H4 (cell line): ENCODE results near the gene MPZ. TPM values are rescaled to one million over a fixed set of nuclear protein-coding genes. Genes with fewer than 3 reads are reported as not detected.
"Not testable (repeated sequence)": the region's sequence is repeated elsewhere in the genome, so short reads cannot be mapped to it uniquely, and the experiment has no call there.

ENCODE experiments used
- DNase-seq: peaks from one replicate; pipeline ENCODE4 v3.0.0-alpha.2; 2015; ENCODE audit warnings: low spot score
- total RNA-seq: library from RNA; depleted of rRNA; stranded (reverse); fragments of >200 nt; shearing (Covaris generic); gene quantifications from 2 replicates; pipeline ENCODE4 v1.2.3, GENCODE V29; 2014

MPZ gene
- total RNA-seq, 1 experiment from 2014 or later: 0.27 TPM

GRCh38 chr1:161300478-161300877 lies 9.3 kb downstream of the MPZ start:
- no peak for DNase-seq

GRCh38 chr1:161299347-161299746 lies 10.4 kb downstream of the MPZ start:
- DNase-seq: no peak

GRCh38 chr1:161298116-161298515 lies 11.7 kb downstream of the MPZ start:
- no peak for DNase-seq

- no peak for DNase-seq
These were observed 12.4 kb downstream of the MPZ start for GRCh38 chr1:161297415-161297814.

- no peak for DNase-seq
These were observed 19.0 kb downstream of the MPZ start for GRCh38 chr1:161290779-161291178.

GRCh38 chr1:161287482-161288054 lies 22.2 kb downstream of the MPZ start:
- no peak for DNase-seq

- no peak for DNase-seq
These were observed 24.2 kb downstream of the MPZ start for GRCh38 chr1:161285521-161285920.

- no peak for DNase-seq
These were observed 24.7 kb downstream of the MPZ start for GRCh38 chr1:161285113-161285512.

- no peak for DNase-seq
These were observed 26.8 kb downstream of the MPZ start for GRCh38 chr1:161282991-161283390.

- DNase-seq: no peak
These were observed 34.9 kb downstream of the MPZ start for GRCh38 chr1:161274874-161275273.

- DNase-seq: no peak
These were observed 36.4 kb downstream of the MPZ start for GRCh38 chr1:161273402-161273801.

- no peak for DNase-seq
These were observed 42.4 kb downstream of the MPZ start for GRCh38 chr1:161267321-161267720.

- DNase-seq: no peak
These were observed 42.9 kb downstream of the MPZ start for GRCh38 chr1:161266836-161267235.

GRCh38 chr1:161266202-161266601 lies 43.6 kb downstream of the MPZ start:
- no peak for DNase-seq

GRCh38 chr1:161265305-161265704 lies 44.5 kb downstream of the MPZ start:
- DNase-seq: no peak

- no peak for DNase-seq
These were observed 48.2 kb downstream of the MPZ start for GRCh38 chr1:161261261-161262235.

- DNase-seq: no peak
These were observed 49.1 kb downstream of the MPZ start for GRCh38 chr1:161260376-161261260.

GRCh38 chr1:161259765-161260164 lies 50.0 kb downstream of the MPZ start:
- DNase-seq: no peak

- no peak for DNase-seq
These were observed 50.4 kb downstream of the MPZ start for GRCh38 chr1:161259345-161259702.

GRCh38 chr1:161258439-161259344 lies 51.1 kb downstream of the MPZ start, which contains the start of gene PCP4L1:
Gene PCP4L1 (plus strand): TSS chr1:161258745. CDS start chr1:161258975, 230 bp downstream.
- DNase-seq: no peak

GRCh38 chr1:161257109-161257508 lies 52.7 kb downstream of the MPZ start:
- DNase-seq: not testable (repeated sequence)
